Keratinocyte (primary cell): ENCODE results near the gene HEXB. TPM values are rescaled to one million over a fixed set of nuclear protein-coding genes. Genes with fewer than 3 reads are reported as not detected.

Experiments
- DNase-seq: peaks from one replicate; pipeline ENCODE4 v3.0.0-alpha.2; 2011; ENCODE audit warnings: low read depth, missing footprints, low spot score
- FAIRE-seq: peaks from 2 replicates; lab custom pipeline; 2011; peaks lifted over from hg19 to GRCh38; lab: Jason Lieb, UNC
- H2AFZ ChIP-seq: 2 replicates; pipeline ENCODE4 v1.6.0; 2012; ENCODE audit warnings: low read length, control low read depth, inconsistent platforms; ENCODE audit not compliant: control insufficient read depth
- H3K27ac ChIP-seq: 2 replicates; pipeline ENCODE4 v1.5.1; 2011; ENCODE audit warnings: low read length; ENCODE audit not compliant: control insufficient read depth, insufficient read depth
- H3K27me3 ChIP-seq: 3 replicates; pipeline ENCODE4 v1.6.0; 2011; ENCODE audit warnings: low read length; ENCODE audit not compliant: control insufficient read depth, insufficient read depth; ENCODE audit errors: extremely low read depth
- H3K36me3 ChIP-seq, 2 experiments: 2 replicates in 1 of 2; 3 replicates in 1 of 2; pipeline ENCODE4 v1.5.1; 2011; ENCODE audit warnings: low read length in 2 of 2, mild to moderate bottlenecking in 1 of 2; ENCODE audit not compliant: control insufficient read depth in 2 of 2, insufficient read depth in 2 of 2; ENCODE audit errors: extremely low read depth in 1 of 2
- H3K4me1 ChIP-seq: 3 replicates; pipeline ENCODE4 v1.5.1; 2011; ENCODE audit warnings: low read length; ENCODE audit not compliant: control insufficient read depth, insufficient read depth; ENCODE audit errors: extremely low read depth
- H3K4me2 ChIP-seq: 3 replicates; pipeline ENCODE4 v1.6.0; 2011; ENCODE audit warnings: low read depth, low read length; ENCODE audit not compliant: control insufficient read depth, insufficient read depth; ENCODE audit errors: extremely low read depth
- H3K4me3 ChIP-seq, 3 experiments: fragments of 200-600 bp in 1 of 3; sonication (generic) in 1 of 3; 2 replicates in 2 of 3; 3 replicates in 1 of 3; pipeline ENCODE4 v1.5.1; 2011 to 2016; ENCODE audit warnings: low read length in 3 of 3, mild to moderate bottlenecking in 3 of 3, control low read depth in 2 of 3, inconsistent platforms in 1 of 3, low read depth in 1 of 3, mixed read lengths in 1 of 3, mixed run types in 1 of 3, moderate library complexity in 1 of 3; ENCODE audit not compliant: control insufficient read depth in 2 of 3, insufficient read depth in 2 of 3; ENCODE audit errors: extremely low read depth in 1 of 3
- H3K79me2 ChIP-seq: 2 replicates; pipeline ENCODE4 v1.6.0; 2012; ENCODE audit warnings: low read length; ENCODE audit not compliant: control insufficient read depth, insufficient read depth
- H3K9ac ChIP-seq: 3 replicates; pipeline ENCODE4 v1.6.0; 2011; ENCODE audit warnings: low read length; ENCODE audit not compliant: control insufficient read depth, insufficient read depth; ENCODE audit errors: extremely low read depth
- H3K9me1 ChIP-seq: 3 replicates; pipeline ENCODE4 v1.6.0; 2011; ENCODE audit warnings: low read length; ENCODE audit not compliant: control insufficient read depth, insufficient read depth; ENCODE audit errors: extremely low read depth
- H3K9me3 ChIP-seq: 2 replicates; pipeline ENCODE4 v1.5.1; 2012; ENCODE audit warnings: low read depth, low read length; ENCODE audit not compliant: control insufficient read depth
- H4K20me1 ChIP-seq: 3 replicates; pipeline ENCODE4 v1.6.0; 2011; ENCODE audit warnings: low read length; ENCODE audit not compliant: control insufficient read depth, insufficient read depth; ENCODE audit errors: extremely low read depth
- CTCF ChIP-seq, 3 experiments: IDR thresholded peaks in 1 of 3; conservative IDR thresholded peaks in 1 of 3; optimal IDR thresholded peaks in 1 of 3; 2 replicates in 2 of 3; 3 replicates in 1 of 3; pipeline versions ENCODE3 to v1.5.1; 2011; ENCODE audit warnings: low read length in 3 of 3, mild to moderate bottlenecking in 3 of 3, moderate library complexity in 2 of 3, control low read depth in 1 of 3, inconsistent platforms in 1 of 3; ENCODE audit not compliant: insufficient read depth in 2 of 3; ENCODE audit errors: extremely low read depth in 1 of 3
- EZH2 ChIP-seq: IDR thresholded peaks from one replicate; pipeline ENCODE4 v1.6.1; 2012; ENCODE audit warnings: inconsistent platforms, mild to moderate bottlenecking, low read length, moderate library complexity
- dilution Hi-C: fragments of 300-500 bp; cut with MboI; formaldehyde crosslinking; loops from one replicate; pipeline ENCODE4 v1.7.0; 2020; ENCODE audit warnings: low sequenced_read_pairs; ENCODE audit not compliant: extremely low pct_ligation_motif_present
- polyA plus RNA-seq, 5 experiments: library from polyadenylated mRNA; depleted of rRNA in 3 of 5; stranded (reverse) in 3 of 5; stranded (forward) in 1 of 5; unstranded in 1 of 5; fragments of >200 nt; gene quantifications; 1 replicate in 1 of 5; 2 replicates in 3 of 5; 3 replicates in 1 of 5; pipeline versions ENCODE4 v1.2.1 to v1.2.3, GENCODE V29; 2011 to 2012; ENCODE audit warnings: missing spikeins in 2 of 5, low read depth in 1 of 5, low replicate concordance in 1 of 5

HEXB gene
- polyA plus RNA-seq, 1 donor (not counting 4 experiments of a cell fraction or from before 2014, with no cell fraction given) = 192 TPM

DNA sequence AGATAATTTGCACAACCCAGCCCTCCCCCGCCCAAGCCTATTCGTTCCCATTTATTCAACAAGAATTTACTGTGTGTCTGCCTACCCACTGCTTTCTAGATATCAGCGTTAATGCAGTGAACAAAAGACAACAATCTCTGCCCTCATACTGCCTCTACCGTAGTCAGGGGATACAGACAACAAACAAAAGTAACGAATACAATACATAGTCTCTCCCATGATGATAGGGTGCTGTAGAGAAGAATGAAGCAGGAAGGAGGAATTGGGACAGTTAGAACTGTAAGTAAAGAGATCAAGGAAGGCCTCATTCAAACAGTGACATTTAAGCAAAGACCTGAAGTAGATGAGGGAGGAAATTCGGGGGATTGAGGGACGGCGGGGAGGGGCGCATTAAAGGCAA is 80.2 kb downstream of the HEXB start:
- FAIRE-seq (no peak), DNase-seq (no peak)
- H3K27me3 ChIP-seq = no peaks in the 10 kb centered on the region
- no peak overlapping the region for H2AFZ ChIP-seq
- peak overlapping the region; percentile 83 for H3K4me2 ChIP-seq
- no peak for TF ChIP-seq CTCF (optimal IDR thresholded peaks at IDR 0.05 in 1 of 3, IDR thresholded peaks at IDR 0.05 in 1 of 3, conservative IDR thresholded peaks at IDR 0.05 in 1 of 3; ENCODE audit: extremely low read depth in 1 of 3, insufficient read depth in 2 of 3, low read length in 3 of 3)
- no peak for TF ChIP-seq EZH2
- H3K4me1 ChIP-seq = peaks cover 65% of the 10 kb centered on the region
- H3K36me3 ChIP-seq = peaks cover 1 to 3% of the 10 kb centered on the region in 2 experiments
- H3K9me3 ChIP-seq = no peaks in the 10 kb centered on the region
- H3K27ac ChIP-seq = peak overlapping the region; percentile 96
- peak overlapping the region; percentile 96 for H3K9ac ChIP-seq
- dilution Hi-C loops = no loop called here
- H4K20me1 ChIP-seq = no peaks in the 10 kb centered on the region
- H3K9me1 ChIP-seq = no peaks in the 10 kb centered on the region
- H3K4me3 ChIP-seq = peak overlapping the region in 1 of 3 experiments; percentile 36
- peaks cover 51% of the 10 kb centered on the region for H3K79me2 ChIP-seq

GRCh38 chr5:74765929-74766328 is 80.9 kb downstream of the HEXB start:
- H3K4me2 ChIP-seq = peak overlapping the region; percentile 83
- peak overlapping the region; percentile 96 for H3K27ac ChIP-seq
- no peaks in the 10 kb centered on the region for H3K27me3 ChIP-seq
- H3K9me3 ChIP-seq = no peaks in the 10 kb centered on the region
- peak overlapping the region; percentile 10 for H2AFZ ChIP-seq
- H3K36me3 ChIP-seq = peaks cover 0 to 3% of the 10 kb centered on the region in 2 experiments
- H3K4me1 ChIP-seq = peaks cover 58% of the 10 kb centered on the region
- H3K9me1 ChIP-seq = no peaks in the 10 kb centered on the region
- FAIRE-seq (no peak), DNase-seq (no peak)
- TF ChIP-seq EZH2 (no peak), CTCF (optimal IDR thresholded peaks at IDR 0.05 in 1 of 3, IDR thresholded peaks at IDR 0.05 in 1 of 3, conservative IDR thresholded peaks at IDR 0.05 in 1 of 3; ENCODE audit: extremely low read depth in 1 of 3, insufficient read depth in 2 of 3, low read length in 3 of 3) (no peak)
- H3K9ac ChIP-seq = peak overlapping the region; percentile 96
- H4K20me1 ChIP-seq = no peaks in the 10 kb centered on the region
- peaks cover 49% of the 10 kb centered on the region for H3K79me2 ChIP-seq
- dilution Hi-C loops = no loop called here
- H3K4me3 ChIP-seq = peak overlapping the region; percentile 76 to 100 (median 99)
